ENCODE measurements around the gene NAV1.

NAV1 gene

DNA sequence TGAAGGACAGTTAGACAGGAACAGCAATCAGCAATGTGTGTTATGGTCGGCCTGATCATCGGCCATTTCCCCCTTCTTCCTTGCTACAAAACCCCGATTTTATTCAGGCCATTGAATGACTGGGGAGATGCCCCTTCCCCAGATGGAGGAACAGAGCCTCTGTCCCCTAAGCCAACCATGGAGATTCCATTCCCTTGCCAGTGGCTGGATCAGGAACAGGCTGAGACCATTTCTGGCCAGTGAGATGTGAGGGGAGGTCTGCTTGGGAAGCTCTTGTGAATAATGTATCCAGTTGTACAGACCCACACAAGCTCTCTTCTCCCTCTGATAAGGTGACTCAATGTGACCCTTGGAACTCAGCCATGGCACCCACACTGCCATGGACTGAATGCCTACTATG lies 39.7 kb upstream of the NAV1 start:
- TF ChIP-seq POLR2AphosphoS5 (IDR thresholded peaks at IDR 0.05; ENCODE audit: low read depth, low read length) = no peak
- no peak for TF ChIP-seq SIN3A (IDR thresholded peaks at IDR 0.05; ENCODE audit: borderline replicate concordance, insufficient read depth, low read length)
- TF ChIP-seq TAF1 (IDR thresholded peaks at IDR 0.05; ENCODE audit: borderline replicate concordance, insufficient read depth, low read length) = no peak
- no peak for TF ChIP-seq FOXP2 (optimal IDR thresholded peaks at IDR 0.05; ENCODE audit: borderline replicate concordance, extremely low read depth, extremely low read length, insufficient read depth)
- TF ChIP-seq, protein P1, sequence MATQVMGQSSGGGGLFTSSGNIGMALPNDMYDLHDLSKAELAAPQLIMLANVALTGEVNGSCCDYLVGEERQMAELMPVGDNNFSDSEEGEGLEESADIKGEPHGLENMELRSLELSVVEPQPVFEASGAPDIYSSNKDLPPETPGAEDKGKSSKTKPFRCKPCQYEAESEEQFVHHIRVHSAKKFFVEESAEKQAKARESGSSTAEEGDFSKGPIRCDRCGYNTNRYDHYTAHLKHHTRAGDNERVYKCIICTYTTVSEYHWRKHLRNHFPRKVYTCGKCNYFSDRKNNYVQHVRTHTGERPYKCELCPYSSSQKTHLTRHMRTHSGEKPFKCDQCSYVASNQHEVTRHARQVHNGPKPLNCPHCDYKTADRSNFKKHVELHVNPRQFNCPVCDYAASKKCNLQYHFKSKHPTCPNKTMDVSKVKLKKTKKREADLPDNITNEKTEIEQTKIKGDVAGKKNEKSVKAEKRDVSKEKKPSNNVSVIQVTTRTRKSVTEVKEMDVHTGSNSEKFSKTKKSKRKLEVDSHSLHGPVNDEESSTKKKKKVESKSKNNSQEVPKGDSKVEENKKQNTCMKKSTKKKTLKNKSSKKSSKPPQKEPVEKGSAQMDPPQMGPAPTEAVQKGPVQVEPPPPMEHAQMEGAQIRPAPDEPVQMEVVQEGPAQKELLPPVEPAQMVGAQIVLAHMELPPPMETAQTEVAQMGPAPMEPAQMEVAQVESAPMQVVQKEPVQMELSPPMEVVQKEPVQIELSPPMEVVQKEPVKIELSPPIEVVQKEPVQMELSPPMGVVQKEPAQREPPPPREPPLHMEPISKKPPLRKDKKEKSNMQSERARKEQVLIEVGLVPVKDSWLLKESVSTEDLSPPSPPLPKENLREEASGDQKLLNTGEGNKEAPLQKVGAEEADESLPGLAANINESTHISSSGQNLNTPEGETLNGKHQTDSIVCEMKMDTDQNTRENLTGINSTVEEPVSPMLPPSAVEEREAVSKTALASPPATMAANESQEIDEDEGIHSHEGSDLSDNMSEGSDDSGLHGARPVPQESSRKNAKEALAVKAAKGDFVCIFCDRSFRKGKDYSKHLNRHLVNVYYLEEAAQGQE (IDR thresholded peaks at IDR 0.05; ENCODE audit: insufficient read depth in 1 of 2, low read depth in 2 of 2, low read length in 2 of 2) = no peak

DNA sequence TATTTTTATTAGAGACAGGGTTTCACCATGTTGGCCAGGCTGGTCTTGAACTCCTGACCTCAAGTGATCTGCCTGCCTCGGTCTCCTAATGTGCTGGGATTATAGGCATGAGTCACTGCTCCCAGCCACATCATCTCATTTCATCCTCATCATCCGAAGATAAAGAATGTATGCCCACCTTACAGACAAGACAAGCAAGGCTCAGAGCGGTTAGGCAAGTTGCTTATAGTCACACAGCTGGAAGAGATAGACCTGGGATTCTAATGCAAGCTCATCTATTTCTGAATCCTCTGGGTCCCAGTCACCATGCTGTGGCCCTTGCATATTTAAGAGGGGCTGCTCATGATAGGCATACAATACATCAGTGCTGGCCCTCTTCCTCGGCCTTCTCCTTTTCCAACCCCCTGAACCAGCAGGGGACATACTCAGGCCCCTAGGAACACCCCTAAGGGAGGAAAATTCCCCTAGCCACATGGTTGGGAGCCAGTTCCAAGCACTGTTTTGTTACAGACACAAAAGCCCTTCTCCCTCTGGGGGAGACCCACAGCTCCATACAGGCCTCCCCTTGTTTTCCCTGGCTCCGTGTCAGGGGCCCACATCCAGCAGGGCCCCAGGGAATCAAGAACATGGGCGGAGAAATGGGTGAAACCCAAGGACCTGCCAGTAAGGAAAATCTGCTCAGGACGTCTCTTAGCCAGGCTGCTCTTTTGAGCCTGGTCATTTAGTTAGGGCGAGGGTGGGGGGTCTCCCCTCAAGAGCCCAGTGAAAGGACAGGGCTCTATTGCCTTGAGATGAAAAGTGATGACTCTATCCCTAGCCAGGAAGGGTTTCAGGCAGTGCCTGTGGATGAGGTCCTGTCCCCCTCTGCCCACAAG lies 38.9 kb upstream of the NAV1 start:
- TF ChIP-seq TAF1 (IDR thresholded peaks at IDR 0.05; ENCODE audit: borderline replicate concordance, insufficient read depth, low read length) (no peak), FOXP2 (optimal IDR thresholded peaks at IDR 0.05; ENCODE audit: borderline replicate concordance, extremely low read depth, extremely low read length, insufficient read depth) (no peak), SIN3A (IDR thresholded peaks at IDR 0.05; ENCODE audit: borderline replicate concordance, insufficient read depth, low read length) (no peak), POLR2AphosphoS5 (IDR thresholded peaks at IDR 0.05; ENCODE audit: low read depth, low read length) (no peak)
- TF ChIP-seq, protein P1 (IDR thresholded peaks at IDR 0.05; ENCODE audit: insufficient read depth in 1 of 2, low read depth in 2 of 2, low read length in 2 of 2) = no peak

DNA sequence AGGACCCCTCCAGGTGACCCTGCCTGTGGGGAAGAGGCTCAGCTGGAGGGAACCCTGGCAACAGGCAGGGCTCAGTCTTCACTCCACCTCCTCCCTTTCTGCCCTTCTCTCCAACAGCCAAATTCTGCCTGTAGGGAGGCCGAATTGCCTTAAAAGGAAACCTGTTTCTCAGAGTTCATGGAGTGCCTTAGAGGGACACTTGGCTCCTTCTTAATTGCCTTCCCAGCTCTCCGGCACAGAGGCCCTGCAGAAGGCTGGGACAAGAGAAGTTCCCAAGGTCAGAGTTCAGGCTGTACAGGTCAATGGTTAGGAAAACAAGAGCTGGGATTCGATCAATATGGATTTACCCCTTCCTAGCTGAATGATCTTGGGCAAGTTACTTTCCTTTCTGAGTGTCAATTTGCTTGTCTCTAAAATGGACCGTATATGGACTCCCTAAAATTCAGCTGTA lies 38.2 kb upstream of the NAV1 start:
- TF ChIP-seq POLR2AphosphoS5 (IDR thresholded peaks at IDR 0.05; ENCODE audit: low read depth, low read length) = no peak
- no peak for TF ChIP-seq SIN3A (IDR thresholded peaks at IDR 0.05; ENCODE audit: borderline replicate concordance, insufficient read depth, low read length)
- TF ChIP-seq, protein P1 (IDR thresholded peaks at IDR 0.05; ENCODE audit: insufficient read depth in 1 of 2, low read depth in 2 of 2, low read length in 2 of 2) = no peak
- TF ChIP-seq FOXP2 (optimal IDR thresholded peaks at IDR 0.05; ENCODE audit: borderline replicate concordance, extremely low read depth, extremely low read length, insufficient read depth) = no peak
- TF ChIP-seq TAF1 (IDR thresholded peaks at IDR 0.05; ENCODE audit: borderline replicate concordance, insufficient read depth, low read length) = no peak

DNA sequence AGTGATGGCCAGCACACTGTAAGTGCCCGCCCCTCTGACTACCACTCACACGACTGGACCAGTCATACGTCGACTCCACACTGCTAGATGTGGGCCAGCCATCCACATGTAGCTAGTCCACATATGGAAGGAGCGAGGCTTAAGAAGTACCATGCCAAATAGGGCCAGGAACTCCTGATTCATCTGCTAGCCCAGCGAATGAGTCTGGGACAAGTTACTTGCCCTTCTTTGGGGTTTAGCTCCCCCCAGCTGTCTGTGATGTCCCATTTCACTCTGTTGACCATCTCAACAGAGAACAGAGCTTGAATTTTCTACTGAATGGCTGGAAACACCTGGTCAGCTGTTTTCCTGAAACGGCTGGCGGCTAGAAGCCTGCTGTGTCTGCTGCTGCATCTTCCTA lies 37.8 kb upstream of the NAV1 start:
- TF ChIP-seq SIN3A (IDR thresholded peaks at IDR 0.05; ENCODE audit: borderline replicate concordance, insufficient read depth, low read length) = no peak
- TF ChIP-seq, protein P1 (IDR thresholded peaks at IDR 0.05; ENCODE audit: insufficient read depth in 1 of 2, low read depth in 2 of 2, low read length in 2 of 2) = no peak
- no peak for TF ChIP-seq FOXP2 (optimal IDR thresholded peaks at IDR 0.05; ENCODE audit: borderline replicate concordance, extremely low read depth, extremely low read length, insufficient read depth)
- TF ChIP-seq POLR2AphosphoS5 (IDR thresholded peaks at IDR 0.05; ENCODE audit: low read depth, low read length) = no peak
